ENCODE results near the gene EPHA4. TPM values are rescaled to one million over a fixed set of nuclear protein-coding genes. Genes with fewer than 3 reads are reported as not detected.

Gene EPHA4
- total RNA-seq, 2 donors from 2014 or later, result 8.9 to 17.1 TPM

DNA sequence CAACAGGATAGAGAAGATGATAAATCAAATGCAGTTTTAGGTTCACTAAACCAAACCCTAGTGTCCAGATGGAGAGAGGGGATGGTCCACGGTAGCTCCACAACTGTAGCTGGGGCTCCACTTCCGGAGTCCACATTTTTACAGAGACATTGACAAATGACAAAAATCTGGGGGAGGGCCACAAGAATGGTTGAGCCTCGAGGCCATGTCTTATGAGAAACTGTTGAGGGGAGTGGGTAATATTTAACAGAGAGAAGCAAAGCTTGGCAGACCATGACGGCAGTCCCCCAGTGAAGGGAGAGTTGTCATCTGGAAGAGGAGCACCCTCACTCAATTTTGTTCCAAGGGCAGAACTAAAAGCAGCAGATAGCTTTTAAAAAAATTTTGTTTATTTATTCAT is 17.6 kb upstream of the EPHA4 start:
- DNase-seq, result no peak
- no peak overlapping the region for H3K9ac ChIP-seq (ENCODE audit: low read depth in 2 of 2, low read length in 2 of 2)
- H3K4me1 ChIP-seq, result no peaks in the 10 kb centered on the region
- H3K4me3 ChIP-seq, result no peak overlapping the region
- TF ChIP-seq, protein P1, sequence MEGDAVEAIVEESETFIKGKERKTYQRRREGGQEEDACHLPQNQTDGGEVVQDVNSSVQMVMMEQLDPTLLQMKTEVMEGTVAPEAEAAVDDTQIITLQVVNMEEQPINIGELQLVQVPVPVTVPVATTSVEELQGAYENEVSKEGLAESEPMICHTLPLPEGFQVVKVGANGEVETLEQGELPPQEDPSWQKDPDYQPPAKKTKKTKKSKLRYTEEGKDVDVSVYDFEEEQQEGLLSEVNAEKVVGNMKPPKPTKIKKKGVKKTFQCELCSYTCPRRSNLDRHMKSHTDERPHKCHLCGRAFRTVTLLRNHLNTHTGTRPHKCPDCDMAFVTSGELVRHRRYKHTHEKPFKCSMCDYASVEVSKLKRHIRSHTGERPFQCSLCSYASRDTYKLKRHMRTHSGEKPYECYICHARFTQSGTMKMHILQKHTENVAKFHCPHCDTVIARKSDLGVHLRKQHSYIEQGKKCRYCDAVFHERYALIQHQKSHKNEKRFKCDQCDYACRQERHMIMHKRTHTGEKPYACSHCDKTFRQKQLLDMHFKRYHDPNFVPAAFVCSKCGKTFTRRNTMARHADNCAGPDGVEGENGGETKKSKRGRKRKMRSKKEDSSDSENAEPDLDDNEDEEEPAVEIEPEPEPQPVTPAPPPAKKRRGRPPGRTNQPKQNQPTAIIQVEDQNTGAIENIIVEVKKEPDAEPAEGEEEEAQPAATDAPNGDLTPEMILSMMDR (IDR thresholded peaks at IDR 0.05), result no peak
- intact Hi-C loops (cut with DNase I), result no loop called here
- no peak overlapping the region for H3K27ac ChIP-seq
- H3K9me3 ChIP-seq, result no peaks in the 10 kb centered on the region
- no peaks in the 10 kb centered on the region for H3K36me3 ChIP-seq
- H3K27me3 ChIP-seq, result no peaks in the 10 kb centered on the region

DNA sequence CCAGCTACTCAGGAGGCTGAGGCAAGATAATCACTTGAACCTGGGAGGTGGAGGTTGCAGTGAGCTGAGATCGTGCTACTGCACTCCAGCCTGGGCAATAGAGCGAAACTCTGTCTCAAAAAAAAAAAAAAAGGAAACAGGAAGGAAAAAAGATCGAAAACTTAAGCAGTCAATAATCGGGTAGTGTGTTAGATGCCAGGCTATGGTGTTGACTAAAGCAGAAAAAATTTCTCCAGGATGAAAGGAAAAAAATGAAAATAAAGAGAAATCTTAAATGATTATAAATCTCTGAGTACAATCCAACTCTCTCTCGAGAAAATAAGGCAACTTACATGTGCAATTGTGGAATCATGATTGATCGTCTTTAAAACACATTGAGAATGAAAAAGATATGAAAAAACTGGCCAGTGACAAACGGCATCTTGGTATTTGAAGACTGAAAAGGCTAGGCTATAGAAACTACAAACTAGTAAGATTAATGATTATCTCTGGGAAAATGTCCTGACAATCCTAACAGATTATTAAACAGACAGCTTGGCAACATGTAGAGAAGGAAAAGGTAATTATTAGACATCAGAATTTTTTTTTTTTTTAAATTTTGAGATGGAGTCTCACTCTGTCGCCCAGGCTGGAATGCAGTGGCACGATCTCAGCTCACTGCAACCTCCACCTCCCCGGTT is 16.3 kb upstream of the EPHA4 start:
- Histone ChIP-seq H3K27me3 (no peaks in the 10 kb centered on the region), H3K9ac (ENCODE audit: low read depth in 2 of 2, low read length in 2 of 2) (no peak overlapping the region), H3K36me3 (no peaks in the 10 kb centered on the region), H3K27ac (no peak overlapping the region), H3K4me1 (no peaks in the 10 kb centered on the region), H3K9me3 (no peaks in the 10 kb centered on the region), H3K4me3 (no peak overlapping the region)
- TF ChIP-seq, protein P1 (IDR thresholded peaks at IDR 0.05), result no peak
- intact Hi-C loops (cut with DNase I), result no loop called here
- no peak for DNase-seq

DNA sequence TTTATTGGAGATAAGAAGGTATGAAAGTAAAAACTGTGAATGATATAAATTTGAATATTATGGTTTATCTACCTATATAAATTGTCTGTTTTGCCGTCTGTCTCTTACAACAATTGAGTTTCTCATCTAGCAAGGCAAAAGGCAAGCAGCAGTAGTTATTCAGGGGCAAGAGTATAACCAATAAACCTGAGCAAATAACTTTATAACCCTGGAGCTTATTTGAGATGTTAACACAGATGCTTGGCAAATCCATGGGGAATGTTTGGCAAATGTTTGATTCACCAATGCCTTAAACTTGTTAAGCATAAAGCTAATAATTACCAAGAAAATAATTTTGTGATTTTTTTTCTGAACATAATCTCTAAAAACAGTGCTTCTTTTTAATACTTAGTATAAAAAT is 9.9 kb upstream of the EPHA4 start:
- no peak for DNase-seq
- intact Hi-C loops (cut with DNase I), result no loop called here
- H3K9me3 ChIP-seq, result no peaks in the 10 kb centered on the region
- no peaks in the 10 kb centered on the region for H3K27me3 ChIP-seq
- H3K4me3 ChIP-seq, result no peak overlapping the region
- no peak overlapping the region for H3K9ac ChIP-seq (ENCODE audit: low read depth in 2 of 2, low read length in 2 of 2)
- H3K27ac ChIP-seq, result no peak overlapping the region
- TF ChIP-seq, protein P1 (IDR thresholded peaks at IDR 0.05), result no peak
- no peaks in the 10 kb centered on the region for H3K4me1 ChIP-seq
- no peaks in the 10 kb centered on the region for H3K36me3 ChIP-seq

DNA sequence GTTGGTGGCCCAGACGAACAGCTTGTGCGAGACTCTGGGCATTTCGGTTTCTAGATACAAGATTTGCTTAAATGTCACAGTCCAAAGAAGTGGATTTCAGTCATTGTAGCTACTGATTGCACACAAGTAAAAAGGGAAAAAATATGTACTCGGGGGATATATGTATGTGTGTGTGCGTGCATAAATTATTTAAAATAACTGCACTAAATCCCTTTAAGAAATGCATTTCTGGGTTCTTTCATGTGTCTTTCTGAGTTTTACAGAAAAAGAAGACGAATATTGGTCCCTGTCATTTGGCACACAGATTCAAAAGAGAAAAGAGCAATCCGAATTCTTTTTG is 2.1 kb upstream of the EPHA4 start:
- no peaks in the 10 kb centered on the region for H3K27me3 ChIP-seq

DNA sequence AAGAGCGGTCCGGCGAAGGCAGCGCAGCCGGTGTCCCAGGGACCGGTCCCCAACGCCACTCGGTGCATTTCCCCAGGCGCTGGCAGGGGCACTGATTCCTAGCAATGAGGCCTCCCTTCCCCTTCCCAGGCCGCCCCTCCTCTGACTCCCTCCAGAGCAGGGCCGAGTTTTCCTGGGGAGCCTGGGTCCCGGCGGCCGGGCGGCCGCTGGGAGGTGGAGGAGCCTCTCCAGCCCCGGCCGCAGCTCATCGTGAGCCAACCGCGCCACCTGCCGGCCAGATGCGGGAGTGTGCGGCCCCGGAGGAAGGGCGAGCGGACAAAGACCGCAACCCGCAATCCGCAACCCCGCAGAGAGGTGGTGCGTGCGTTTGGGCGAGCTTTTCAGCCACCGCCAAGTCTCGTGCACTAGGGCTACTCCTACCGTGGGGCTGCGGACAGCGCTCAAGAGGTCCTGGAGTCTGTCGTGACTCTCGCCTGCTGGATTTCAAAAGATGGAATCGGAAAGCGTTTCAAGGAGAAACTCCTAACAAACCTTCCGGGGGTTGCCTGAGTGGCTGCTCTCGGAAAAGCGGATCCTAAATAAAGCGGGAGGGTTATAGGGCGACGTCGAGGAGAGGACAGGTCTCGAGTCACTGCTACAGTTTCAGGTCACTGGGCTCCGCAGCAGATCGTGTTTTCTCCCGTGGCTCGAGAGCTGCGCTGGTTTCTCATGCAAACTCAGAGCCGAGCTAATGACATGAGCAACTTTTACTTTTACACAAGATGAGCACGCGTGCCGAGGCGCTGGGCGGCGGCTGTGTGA is 1.5 kb upstream of the EPHA4 start:
- H3K4me3 ChIP-seq, result peak overlapping the region; percentile 86
- peak overlapping the region; percentile 48 to 87 for H3K9ac ChIP-seq (ENCODE audit: low read depth in 2 of 2, low read length in 2 of 2)
- intact Hi-C loops (cut with DNase I), result loop anchor here (2.0 to 10.0 kb wide), 3 partner anchors 141 to 887 kb away; no protein-coding TSS in a partner anchor
- H3K36me3 ChIP-seq, result no peaks in the 10 kb centered on the region
- no peaks in the 10 kb centered on the region for H3K9me3 ChIP-seq
- TF ChIP-seq, protein P1 (IDR thresholded peaks at IDR 0.05), result peak; percentile 94
- peak overlapping the region; percentile 71 for H3K27ac ChIP-seq
- no peaks in the 10 kb centered on the region for H3K4me1 ChIP-seq
- H3K27me3 ChIP-seq, result no peaks in the 10 kb centered on the region
- peak; percentile 91 for DNase-seq

More for the DNA sequence above, 2.1 kb upstream of the EPHA4 start:
- DNase-seq, result no peak
- TF ChIP-seq, protein P1 (IDR thresholded peaks at IDR 0.05), result no peak
- no peak overlapping the region for H3K27ac ChIP-seq
- H3K36me3 ChIP-seq, result no peaks in the 10 kb centered on the region
- H3K4me3 ChIP-seq, result peak overlapping the region; percentile 86
- H3K9ac ChIP-seq (ENCODE audit: low read depth in 2 of 2, low read length in 2 of 2), result peak overlapping the region; percentile 18 to 48
- no peaks in the 10 kb centered on the region for H3K4me1 ChIP-seq
- no peaks in the 10 kb centered on the region for H3K9me3 ChIP-seq
- intact Hi-C loops (cut with DNase I), result loop anchor here (10.0 kb wide), 2 partner anchors 141 to 391 kb away; no protein-coding TSS in a partner anchor
